Measurements from ENCODE around the gene TMX2. TPM values are rescaled to one million over a fixed set of nuclear protein-coding genes. Genes with fewer than 3 reads are reported as not detected.
"Not testable (repeated sequence)": the region's sequence is repeated elsewhere in the genome, so short reads cannot be mapped to it uniquely, and the experiment has no call there.

TMX2 gene
- total RNA-seq, 2 donors from 2014 or later, result 92.1 to 145 TPM

GRCh38 chr11:57681168-57681567 lies 31.2 kb upstream of the TMX2 start:
- H3K27me3 ChIP-seq, result no peaks in the 10 kb centered on the region
- no peak overlapping the region for H3K4me3 ChIP-seq
- TF ChIP-seq, protein P1, sequence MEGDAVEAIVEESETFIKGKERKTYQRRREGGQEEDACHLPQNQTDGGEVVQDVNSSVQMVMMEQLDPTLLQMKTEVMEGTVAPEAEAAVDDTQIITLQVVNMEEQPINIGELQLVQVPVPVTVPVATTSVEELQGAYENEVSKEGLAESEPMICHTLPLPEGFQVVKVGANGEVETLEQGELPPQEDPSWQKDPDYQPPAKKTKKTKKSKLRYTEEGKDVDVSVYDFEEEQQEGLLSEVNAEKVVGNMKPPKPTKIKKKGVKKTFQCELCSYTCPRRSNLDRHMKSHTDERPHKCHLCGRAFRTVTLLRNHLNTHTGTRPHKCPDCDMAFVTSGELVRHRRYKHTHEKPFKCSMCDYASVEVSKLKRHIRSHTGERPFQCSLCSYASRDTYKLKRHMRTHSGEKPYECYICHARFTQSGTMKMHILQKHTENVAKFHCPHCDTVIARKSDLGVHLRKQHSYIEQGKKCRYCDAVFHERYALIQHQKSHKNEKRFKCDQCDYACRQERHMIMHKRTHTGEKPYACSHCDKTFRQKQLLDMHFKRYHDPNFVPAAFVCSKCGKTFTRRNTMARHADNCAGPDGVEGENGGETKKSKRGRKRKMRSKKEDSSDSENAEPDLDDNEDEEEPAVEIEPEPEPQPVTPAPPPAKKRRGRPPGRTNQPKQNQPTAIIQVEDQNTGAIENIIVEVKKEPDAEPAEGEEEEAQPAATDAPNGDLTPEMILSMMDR (IDR thresholded peaks at IDR 0.05), result no peak
- no peak for DNase-seq
- intact Hi-C loops (cut with DNase I), result no loop called here
- no peak overlapping the region for H3K27ac ChIP-seq
- H3K4me1 ChIP-seq, result no peaks in the 10 kb centered on the region
- no peaks in the 10 kb centered on the region for H3K9me3 ChIP-seq
- H3K36me3 ChIP-seq, result peaks cover 9% of the 10 kb centered on the region
- no peak overlapping the region for H3K9ac ChIP-seq (ENCODE audit: low read depth in 2 of 2, low read length in 2 of 2)

DNA sequence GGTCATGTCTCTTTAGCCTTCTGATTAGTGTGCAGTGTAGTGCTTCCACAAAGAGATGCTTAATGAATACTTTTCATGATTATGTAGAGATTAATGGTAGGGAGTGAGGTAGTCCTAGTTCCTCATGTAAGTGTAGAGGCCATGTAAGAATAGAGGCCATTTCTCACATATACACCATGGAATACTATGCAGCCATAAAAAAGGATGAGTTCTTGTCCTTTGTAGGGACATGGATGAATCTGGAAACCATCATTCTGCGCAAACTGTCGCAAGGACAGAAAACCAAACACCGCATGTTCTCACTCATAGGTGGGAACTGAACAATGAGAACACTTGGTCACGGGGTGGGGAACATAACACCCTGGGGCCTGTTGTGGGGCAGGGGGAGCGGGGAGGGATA lies 21.9 kb upstream of the TMX2 start:
- DNase-seq; H3K9ac ChIP-seq (ENCODE audit: low read depth in 2 of 2, low read length in 2 of 2); H3K27me3 ChIP-seq; H3K27ac ChIP-seq; H3K4me1 ChIP-seq; intact Hi-C loops (cut with DNase I); H3K9me3 ChIP-seq; H3K4me3 ChIP-seq: not testable (repeated sequence)
- H3K36me3 ChIP-seq, result peaks cover 61% of the 10 kb centered on the region

GRCh38 chr11:57698843-57699365 lies 13.5 kb upstream of the TMX2 start:
- no peak overlapping the region for H3K4me3 ChIP-seq
- H3K9me3 ChIP-seq, result no peaks in the 10 kb centered on the region
- H3K36me3 ChIP-seq, result peaks cover 55% of the 10 kb centered on the region
- H3K27me3 ChIP-seq, result no peaks in the 10 kb centered on the region
- no peak overlapping the region for H3K27ac ChIP-seq
- no peaks in the 10 kb centered on the region for H3K4me1 ChIP-seq
- intact Hi-C loops (cut with DNase I), result no loop called here
- no peak overlapping the region for H3K9ac ChIP-seq (ENCODE audit: low read depth in 2 of 2, low read length in 2 of 2)
- TF ChIP-seq, protein P1 (IDR thresholded peaks at IDR 0.05), result no peak
- DNase-seq, result no peak

DNA sequence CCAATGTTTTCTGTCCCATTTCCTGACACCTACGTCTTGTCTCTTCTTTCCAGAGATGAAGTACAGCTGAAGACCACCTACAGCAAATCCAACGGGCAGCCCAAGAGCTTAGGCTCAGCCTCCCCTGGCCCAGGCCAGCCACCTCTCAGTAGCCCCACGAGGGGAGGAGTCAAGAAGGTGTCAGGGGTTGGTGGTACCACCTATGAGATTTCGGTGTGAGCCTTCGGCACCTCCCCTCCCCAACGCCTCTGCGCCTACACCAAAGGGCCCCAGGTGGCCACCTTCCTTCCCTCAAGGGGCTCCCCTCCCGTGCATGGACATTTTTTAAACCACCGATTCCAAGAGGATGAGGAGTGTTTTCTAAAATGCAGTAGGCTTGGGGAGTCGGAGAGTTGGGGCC lies 12.6 kb upstream of the TMX2 start:
- intact Hi-C loops (cut with DNase I), result no loop called here
- Histone ChIP-seq H3K4me3 (no peak overlapping the region), H3K27me3 (no peaks in the 10 kb centered on the region), H3K9me3 (no peaks in the 10 kb centered on the region), H3K36me3 (peaks cover 46% of the 10 kb centered on the region), H3K4me1 (no peaks in the 10 kb centered on the region), H3K9ac (ENCODE audit: low read depth in 2 of 2, low read length in 2 of 2) (no peak overlapping the region), H3K27ac (no peak overlapping the region)
- TF ChIP-seq, protein P1 (IDR thresholded peaks at IDR 0.05), result no peak
- DNase-seq, result no peak

GRCh38 chr11:57700425-57700824 lies 12.0 kb upstream of the TMX2 start:
- Histone ChIP-seq H3K4me1 (no peaks in the 10 kb centered on the region), H3K4me3 (no peak overlapping the region), H3K36me3 (peaks cover 41% of the 10 kb centered on the region), H3K9me3 (no peaks in the 10 kb centered on the region), H3K27ac (no peak overlapping the region), H3K9ac (ENCODE audit: low read depth in 2 of 2, low read length in 2 of 2) (no peak overlapping the region), H3K27me3 (no peaks in the 10 kb centered on the region)
- intact Hi-C loops (cut with DNase I), result no loop called here
- TF ChIP-seq, protein P1 (IDR thresholded peaks at IDR 0.05), result no peak
- no peak for DNase-seq

- intact Hi-C loops (cut with DNase I), result no loop called here
- TF ChIP-seq, protein P1 (IDR thresholded peaks at IDR 0.05), result no peak
- peaks cover 28% of the 10 kb centered on the region for H3K36me3 ChIP-seq
These were observed 9.1 kb upstream of the TMX2 start for GRCh38 chr11:57703341-57703740.

More at GRCh38 chr11:57703341-57703740, 9.1 kb upstream of the TMX2 start:
- Histone ChIP-seq H3K4me3 (no peak overlapping the region), H3K4me1 (no peaks in the 10 kb centered on the region), H3K27me3 (no peaks in the 10 kb centered on the region), H3K9me3 (no peaks in the 10 kb centered on the region), H3K9ac (ENCODE audit: low read depth in 2 of 2, low read length in 2 of 2) (no peak overlapping the region), H3K27ac (no peak overlapping the region)
- no peak for DNase-seq

Data from colonic mucosa (tissue), 4 donors.